T-helper 1 cell (primary cell): ENCODE measurements around the gene CHMP3.
"Not testable (repeated sequence)": the region's sequence is repeated elsewhere in the genome, so short reads cannot be mapped to it uniquely, and the experiment has no call there.

Experiments used
- DNase-seq, 5 donors: peaks; one replicate each; pipeline ENCODE4 v3.0.0-alpha.2; 2012 to 2020

The CHMP3 gene

GRCh38 chr2:86549440-86549839 lies 13.8 kb downstream of the CHMP3 start:
- not testable (repeated sequence) for DNase-seq

- DNase-seq, result not testable (repeated sequence)
Observed at GRCh38 chr2:86548913-86549396, 14.3 kb downstream of the CHMP3 start.

GRCh38 chr2:86548165-86548912 lies 14.9 kb downstream of the CHMP3 start:
- DNase-seq, result not testable (repeated sequence)

- not testable (repeated sequence) for DNase-seq
Observed at GRCh38 chr2:86545296-86545924, 17.8 kb downstream of the CHMP3 start.

GRCh38 chr2:86544278-86545099 lies 18.8 kb downstream of the CHMP3 start:
- not testable (repeated sequence) for DNase-seq

GRCh38 chr2:86543793-86544192 lies 19.4 kb downstream of the CHMP3 start:
- DNase-seq, result no peak

- DNase-seq, result no peak
Observed at GRCh38 chr2:86543335-86543734, 19.9 kb downstream of the CHMP3 start.

GRCh38 chr2:86542814-86543213 lies 20.4 kb downstream of the CHMP3 start:
- no peak for DNase-seq

- no peak for DNase-seq
Observed at GRCh38 chr2:86541334-86541733, 21.9 kb downstream of the CHMP3 start.

- no peak for DNase-seq
Observed at GRCh38 chr2:86533589-86533988, 29.7 kb downstream of the CHMP3 start.

GRCh38 chr2:86525421-86526340 lies 37.6 kb downstream of the CHMP3 start:
- no peak for DNase-seq

GRCh38 chr2:86523491-86523890 lies 39.8 kb downstream of the CHMP3 start:
- no peak for DNase-seq

- no peak for DNase-seq
Observed at GRCh38 chr2:86522711-86523110, 40.5 kb downstream of the CHMP3 start.

GRCh38 chr2:86521922-86522321 lies 41.3 kb downstream of the CHMP3 start:
- DNase-seq, result no peak

GRCh38 chr2:86520153-86520552 lies 43.1 kb downstream of the CHMP3 start:
- no peak for DNase-seq

- DNase-seq, result no peak
Observed at GRCh38 chr2:86519349-86519748, 43.9 kb downstream of the CHMP3 start.

- peak in 1 of 5 donors; percentile 21 for DNase-seq
Observed at GRCh38 chr2:86518481-86518880, 44.8 kb downstream of the CHMP3 start.

- no peak for DNase-seq
Observed at GRCh38 chr2:86513948-86514660, 49.1 kb downstream of the CHMP3 start.

- DNase-seq, result no peak
Observed at GRCh38 chr2:86512892-86513291, 50.4 kb downstream of the CHMP3 start.

GRCh38 chr2:86512034-86512433 lies 51.2 kb downstream of the CHMP3 start:
- DNase-seq, result no peak

GRCh38 chr2:86510436-86510933 lies 52.8 kb downstream of the CHMP3 start:
- no peak for DNase-seq
